Measurements from ENCODE around the gene PTPN5. TPM values are rescaled to one million over a fixed set of nuclear protein-coding genes. Genes with fewer than 3 reads are reported as not detected.

Gene PTPN5
- total RNA-seq, 2 donors from 2014 or later = 1.4 to 5.3 TPM

Other genes starting within 250 kb of the PTPN5 start
- gene UEVLD, start 203.1 kb downstream of the PTPN5 start, total RNA-seq = 10 to 100 TPM; 19.7 to 20.7 TPM
- 1 to 10 TPM; 1.3 to 8.3 TPM for gene MISFA, start 192.0 kb downstream of the PTPN5 start, total RNA-seq
- gene SPTY2D1, start 157.5 kb downstream of the PTPN5 start, total RNA-seq = 10 to 100 TPM in 1 of 2 donors, 1 to 10 TPM in 1; 9.2 to 15.3 TPM
- 1 to 10 TPM; 2.6 to 4.6 TPM for gene TMEM86A, start 93.0 kb downstream of the PTPN5 start, total RNA-seq
- gene IGSF22, start 65.6 kb downstream of the PTPN5 start, total RNA-seq = under 1 TPM in 1 of 2 donors, not detected in 1; 0.39 TPM
- not detected for gene MRGPRX1, start 147.6 kb upstream of the PTPN5 start, total RNA-seq

Measured in right atrium auricular region (tissue), 2 donors.